HEK293 (cell line): ENCODE data around the gene XRCC6.
"Not testable (repeated sequence)": the region's sequence is repeated elsewhere in the genome, so short reads cannot be mapped to it uniquely, and the experiment has no call there.

Source experiments
- CTCF ChIA-PET: fragments of 350-600 bp; formaldehyde crosslinking; extraction: SDS; loops from one replicate; lab custom pipeline; 2021; ENCODE audit warnings: antibody characterized with exemption; lab: Yijun Ruan, JAX
- POLR2A ChIA-PET: fragments of 300-600 bp; formaldehyde crosslinking; extraction: SDS; loops from one replicate; lab custom pipeline; 2020; ENCODE audit warnings: antibody characterized with exemption, inconsistent platforms; lab: Yijun Ruan, JAX
- H3K27ac ChIP-seq: fragments of 200-500 bp; sonication (Bioruptor generic); 2 replicates; pipeline ENCODE4 v1.5.1; 2014; ENCODE audit warnings: low read depth, low read length, control low read depth, inconsistent platforms; ENCODE audit errors: extremely low read depth
- H3K36me3 ChIP-seq, 2 experiments: fragments of 200-500 bp in 1 of 2; sonication (Bioruptor generic) in 1 of 2; 1 replicate in 1 of 2; 2 replicates in 1 of 2; pipeline ENCODE4 v1.5.1; 2014 to 2017; ENCODE audit warnings: inconsistent platforms in 2 of 2, low read length in 2 of 2; ENCODE audit not compliant: control insufficient read depth in 2 of 2, insufficient read depth in 1 of 2
- H3K4me1 ChIP-seq: fragments of 200-500 bp; sonication (Bioruptor generic); 2 replicates; pipeline ENCODE4 v1.5.1; 2014; ENCODE audit warnings: mild to moderate bottlenecking, low read length, inconsistent platforms; ENCODE audit not compliant: control insufficient read depth, insufficient read depth
- H3K4me3 ChIP-seq: 2 replicates; pipeline ENCODE4 v1.5.1; 2011; ENCODE audit warnings: low read depth, mild to moderate bottlenecking, control low read depth, low read length, moderate library complexity
- H3K9me3 ChIP-seq: fragments of 200-500 bp; sonication (Bioruptor generic); 2 replicates; pipeline ENCODE4 v1.5.1; 2014; ENCODE audit warnings: low read depth, low read length, inconsistent platforms; ENCODE audit not compliant: control insufficient read depth, insufficient read depth
- ATF2 ChIP-seq: fragments of 450-650 bp; formaldehyde crosslinking; IDR thresholded peaks from 2 replicates; pipeline ENCODE4 v1.5.1; 2016; ENCODE audit warnings: missing biosample characterization, missing genetic modification characterization, low read depth
- BCL11A ChIP-seq: fragments of 450-650 bp; formaldehyde crosslinking; IDR thresholded peaks from 2 replicates; pipeline ENCODE4 v1.5.1; 2016; ENCODE audit warnings: low read depth, missing biosample characterization, missing genetic modification characterization
- INSM2 ChIP-seq: fragments of 450-650 bp; formaldehyde crosslinking; IDR thresholded peaks from 2 replicates; pipeline ENCODE4 v1.5.1; 2016; ENCODE audit warnings: missing biosample characterization, missing genetic modification characterization
- KLF10 ChIP-seq: fragments of 450-650 bp; IDR thresholded peaks from 2 replicates; pipeline ENCODE4 v1.5.1; 2018; ENCODE audit warnings: missing biosample characterization, mild to moderate bottlenecking, missing genetic modification characterization
- KLF17 ChIP-seq: fragments of 450-650 bp; formaldehyde crosslinking; IDR thresholded peaks from 2 replicates; pipeline ENCODE4 v1.5.1; 2016; ENCODE audit warnings: missing biosample characterization, missing genetic modification characterization
- KLF8 ChIP-seq: fragments of 450-650 bp; formaldehyde crosslinking; IDR thresholded peaks from 2 replicates; pipeline ENCODE4 v1.5.1; 2016; ENCODE audit warnings: missing biosample characterization, missing genetic modification characterization
- PATZ1 ChIP-seq: fragments of 450-650 bp; formaldehyde crosslinking; IDR thresholded peaks from 2 replicates; pipeline ENCODE4 v1.5.1; 2016; ENCODE audit warnings: missing biosample characterization, missing genetic modification characterization
- PRDM6 ChIP-seq: fragments of 450-650 bp; formaldehyde crosslinking; IDR thresholded peaks from 2 replicates; pipeline ENCODE4 v1.5.1; 2017; ENCODE audit warnings: missing biosample characterization, missing genetic modification characterization
- SP3 ChIP-seq: fragments of 450-650 bp; formaldehyde crosslinking; IDR thresholded peaks from 2 replicates; pipeline ENCODE4 v1.5.1; 2016; ENCODE audit warnings: missing biosample characterization, missing genetic modification characterization
- WT1 ChIP-seq: fragments of 450-650 bp; formaldehyde crosslinking; IDR thresholded peaks from 2 replicates; pipeline ENCODE4 v1.5.1; 2016; ENCODE audit warnings: missing biosample characterization, missing genetic modification characterization
- ZBTB17 ChIP-seq: fragments of 450-650 bp; formaldehyde crosslinking; IDR thresholded peaks from 2 replicates; pipeline ENCODE4 v1.5.1; 2016; ENCODE audit warnings: missing biosample characterization, missing genetic modification characterization
- ZEB2 ChIP-seq: fragments of 450-650 bp; formaldehyde crosslinking; IDR thresholded peaks from 2 replicates; pipeline ENCODE4 v1.5.1; 2016; ENCODE audit warnings: missing biosample characterization, missing genetic modification characterization
- ZFP69B ChIP-seq: fragments of 450-650 bp; formaldehyde crosslinking; IDR thresholded peaks from 2 replicates; pipeline ENCODE4 v1.5.1; 2016; ENCODE audit warnings: missing biosample characterization, missing genetic modification characterization
- ZNF24 ChIP-seq: fragments of 450-650 bp; formaldehyde crosslinking; IDR thresholded peaks from 2 replicates; pipeline ENCODE4 v1.5.1; 2016; ENCODE audit warnings: missing biosample characterization, missing genetic modification characterization
- ZNF324 ChIP-seq: fragments of 450-650 bp; formaldehyde crosslinking; IDR thresholded peaks from 2 replicates; pipeline ENCODE4 v1.5.1; 2016; ENCODE audit warnings: missing biosample characterization, missing genetic modification characterization
- ZNF362 ChIP-seq: fragments of 450-650 bp; formaldehyde crosslinking; IDR thresholded peaks from 2 replicates; pipeline ENCODE4 v1.5.1; 2016; ENCODE audit warnings: missing biosample characterization, missing genetic modification characterization
- ZNF391 ChIP-seq: fragments of 450-650 bp; formaldehyde crosslinking; IDR thresholded peaks from 2 replicates; pipeline ENCODE4 v1.5.1; 2016; ENCODE audit warnings: low read depth, missing biosample characterization, missing genetic modification characterization, borderline replicate concordance
- ZNF394 ChIP-seq: fragments of 450-650 bp; formaldehyde crosslinking; IDR thresholded peaks from 2 replicates; pipeline ENCODE4 v1.5.1; 2016; ENCODE audit warnings: missing biosample characterization, missing genetic modification characterization, mild to moderate bottlenecking, moderate library complexity, borderline replicate concordance
- ZNF558 ChIP-seq: fragments of 450-650 bp; formaldehyde crosslinking; IDR thresholded peaks from 2 replicates; pipeline ENCODE4 v1.5.1; 2016; ENCODE audit warnings: missing biosample characterization, missing genetic modification characterization
- ZNF629 ChIP-seq: fragments of 450-650 bp; formaldehyde crosslinking; IDR thresholded peaks from 2 replicates; pipeline ENCODE4 v1.5.1; 2017; ENCODE audit warnings: missing biosample characterization, missing genetic modification characterization
- ZNF639 ChIP-seq: fragments of 450-650 bp; formaldehyde crosslinking; IDR thresholded peaks from 2 replicates; pipeline ENCODE4 v1.5.1; 2016; ENCODE audit warnings: missing biosample characterization, missing genetic modification characterization
- ZSCAN23 ChIP-seq: fragments of 450-650 bp; formaldehyde crosslinking; IDR thresholded peaks from 2 replicates; pipeline ENCODE4 v1.5.1; 2016; ENCODE audit warnings: missing biosample characterization, missing genetic modification characterization

Gene XRCC6

GRCh38 chr22:41672096-41672495, 51.0 kb downstream of the XRCC6 start:
- H3K4me3 ChIP-seq, H3K4me1 ChIP-seq, H3K9me3 ChIP-seq, H3K27ac ChIP-seq: not testable (repeated sequence)
- POLR2A ChIA-PET, result interaction anchor here (0.6 to 3.1 kb wide), 3 partner anchors 13 to 254 kb away, joined by 4 to 13 read pairs (median 5); partner anchors contain the start of gene SNU13
- CTCF ChIA-PET, result interaction anchor here (0.6 to 1.7 kb wide), 2 partner anchors 12 to 21 kb away, joined by 3 read pairs; no protein-coding TSS in a partner anchor
- peaks cover 28 to 31% of the 10 kb centered on the region in 2 experiments for H3K36me3 ChIP-seq
- 0 out of 2 replicates have a peak, but pooled peaks have one; percentile 36 for TF ChIP-seq KLF10 (tag by site-specific recombination)
- TF ChIP-seq ZSCAN23 (tag by site-specific recombination), result peak; percentile 68; the same call in 1 of the 2 replicates
- peak; percentile 69 for TF ChIP-seq ATF2
- 0 out of 2 replicates have a peak, but pooled peaks have one; percentile 39 for TF ChIP-seq ZBTB17
- TF ChIP-seq ZNF394 (tag by site-specific recombination), result peak; percentile 28; the same call in 1 of the 2 replicates
- peak; percentile 89 for TF ChIP-seq BCL11A (tag by site-specific recombination)
- TF ChIP-seq ZNF639, result peak; percentile 82; the same call in 1 of the 2 replicates
- 0 out of 2 replicates have a peak, but pooled peaks have one; percentile 20 for TF ChIP-seq ZNF24 (tag by site-specific recombination)
- peak; percentile 32; the same call in 1 of the 2 replicates for TF ChIP-seq ZNF324 (tag by site-specific recombination)
- TF ChIP-seq ZFP69B (tag by site-specific recombination), result 0 out of 2 replicates have a peak, but pooled peaks have one; percentile 11
- TF ChIP-seq PATZ1 (tag by site-specific recombination), result peak; percentile 22; the same call in 1 of the 2 replicates
- peak; percentile 80 for TF ChIP-seq KLF8 (tag by site-specific recombination)
- TF ChIP-seq WT1 (tag by site-specific recombination), result peak; percentile 54
- TF ChIP-seq ZNF629 (tag by site-specific recombination), result peak; percentile 90
- 0 out of 2 replicates have a peak, but pooled peaks have one; percentile 19 for TF ChIP-seq ZNF362 (tag by site-specific recombination)
- TF ChIP-seq ZNF558 (tag by site-specific recombination), result 0 out of 2 replicates have a peak, but pooled peaks have one; percentile 24
- TF ChIP-seq KLF17 (tag by site-specific recombination), result peak; percentile 68; the same call in 1 of the 2 replicates
- 0 out of 2 replicates have a peak, but pooled peaks have one; percentile 5 for TF ChIP-seq ZNF391 (tag by site-specific recombination)
- TF ChIP-seq PRDM6 (tag by site-specific recombination), result 0 out of 2 replicates have a peak, but pooled peaks have one; percentile 26
- peak; percentile 64 for TF ChIP-seq ZEB2 (tag by site-specific recombination)
- 0 out of 2 replicates have a peak, but pooled peaks have one; percentile 61 for TF ChIP-seq INSM2
- TF ChIP-seq SP3 (tag by site-specific recombination), result 0 out of 2 replicates have a peak, but pooled peaks have one; percentile 17
